Measurements from ENCODE around the gene KCNJ10. TPM values are rescaled to one million over a fixed set of nuclear protein-coding genes. Genes with fewer than 3 reads are reported as not detected.

The KCNJ10 gene
- total RNA-seq, 1 donor from 2014 or later = 0.27 TPM

- TF ChIP-seq CTCF (IDR thresholded peaks at IDR 0.05; ENCODE audit: insufficient read depth, low read depth, low read length) (no peak), EZH2 (IDR thresholded peaks at IDR 0.05; ENCODE audit: insufficient read depth, low read length) (no peak)
- Mint-ChIP-seq H3K27ac (ENCODE audit: unreplicated experiment) (no peak overlapping the region), H3K36me3 (ENCODE audit: low read depth, unreplicated experiment) (no peaks in the 10 kb centered on the region), H3K4me1 (ENCODE audit: low read depth, unreplicated experiment) (peaks cover 16% of the 10 kb centered on the region), H3K4me3 (ENCODE audit: unreplicated experiment) (no peak overlapping the region), H3K9me3 (ENCODE audit: unreplicated experiment) (no peaks in the 10 kb centered on the region), H3K27me3 (ENCODE audit: low read depth, unreplicated experiment) (peaks cover 30% of the 10 kb centered on the region)
- H3K4me3 ChIP-seq (ENCODE audit: insufficient read depth, low read depth, low read length) = no peak overlapping the region
- H3K9ac ChIP-seq (ENCODE audit: low read length) = no peak overlapping the region
- no peak for FAIRE-seq
- peaks cover 7% of the 10 kb centered on the region for H3K27me3 ChIP-seq (ENCODE audit: insufficient read depth, low read length)
- peaks cover 13% of the 10 kb centered on the region for H3K4me1 ChIP-seq (ENCODE audit: insufficient read depth, low read length)
- H3K9me3 ChIP-seq (ENCODE audit: insufficient read depth, low read depth, low read length) = no peaks in the 10 kb centered on the region
- no peak overlapping the region for H3K27ac ChIP-seq (ENCODE audit: low read depth, low read length)
- H4K20me1 ChIP-seq (ENCODE audit: insufficient read depth, low read length) = no peaks in the 10 kb centered on the region
- H3K79me2 ChIP-seq (ENCODE audit: insufficient read depth, low read length) = no peaks in the 10 kb centered on the region
- DNase-seq (ENCODE audit: low read depth) = no peak
- no peaks in the 10 kb centered on the region for H3K36me3 ChIP-seq (ENCODE audit: insufficient read depth, low read length)
- H2AFZ ChIP-seq (ENCODE audit: low read depth, low read length) = no peak overlapping the region
- no peak overlapping the region for H3K4me2 ChIP-seq (ENCODE audit: low read length)
These were observed 120.0 kb downstream of the KCNJ10 start for GRCh38 chr1:159949981-159950381.

- FAIRE-seq (no peak), DNase-seq (ENCODE audit: low read depth) (no peak)
- Mint-ChIP-seq H3K9me3 (ENCODE audit: unreplicated experiment) (no peaks in the 10 kb centered on the region), H3K4me1 (ENCODE audit: low read depth, unreplicated experiment) (peaks cover 15% of the 10 kb centered on the region), H3K4me3 (ENCODE audit: unreplicated experiment) (no peak overlapping the region), H3K27me3 (ENCODE audit: low read depth, unreplicated experiment) (peaks cover 38% of the 10 kb centered on the region), H3K27ac (ENCODE audit: unreplicated experiment) (no peak overlapping the region), H3K36me3 (ENCODE audit: low read depth, unreplicated experiment) (no peaks in the 10 kb centered on the region)
- H4K20me1 ChIP-seq (ENCODE audit: insufficient read depth, low read length) = no peaks in the 10 kb centered on the region
- peaks cover 13% of the 10 kb centered on the region for H3K27me3 ChIP-seq (ENCODE audit: insufficient read depth, low read length)
- H2AFZ ChIP-seq (ENCODE audit: low read depth, low read length) = no peak overlapping the region
- no peak overlapping the region for H3K27ac ChIP-seq (ENCODE audit: low read depth, low read length)
- no peak overlapping the region for H3K4me3 ChIP-seq (ENCODE audit: insufficient read depth, low read depth, low read length)
- peaks cover 17% of the 10 kb centered on the region for H3K4me1 ChIP-seq (ENCODE audit: insufficient read depth, low read length)
- H3K79me2 ChIP-seq (ENCODE audit: insufficient read depth, low read length) = no peaks in the 10 kb centered on the region
- TF ChIP-seq EZH2 (IDR thresholded peaks at IDR 0.05; ENCODE audit: insufficient read depth, low read length) = no peak
- TF ChIP-seq CTCF (IDR thresholded peaks at IDR 0.05; ENCODE audit: insufficient read depth, low read depth, low read length) = no peak
- no peaks in the 10 kb centered on the region for H3K36me3 ChIP-seq (ENCODE audit: insufficient read depth, low read length)
- H3K4me2 ChIP-seq (ENCODE audit: low read length) = no peak overlapping the region
- H3K9ac ChIP-seq (ENCODE audit: low read length) = no peak overlapping the region
- H3K9me3 ChIP-seq (ENCODE audit: insufficient read depth, low read depth, low read length) = no peaks in the 10 kb centered on the region
These were observed 120.8 kb downstream of the KCNJ10 start for GRCh38 chr1:159949123-159949522.

Other genes starting within 250 kb of the KCNJ10 start
- 1.7 and 3.6 TPM in 2 replicates for gene SLAMF8, start 243.3 kb downstream of the KCNJ10 start, total RNA-seq
- gene VSIG8, start 207.5 kb downstream of the KCNJ10 start, total RNA-seq = not detected in 2 replicates
- gene CFAP45, start 170.0 kb downstream of the KCNJ10 start, total RNA-seq = 3.2 and 4.3 TPM in 2 replicates
- 614 and 688 TPM in 2 replicates for gene TAGLN2, start 144.7 kb downstream of the KCNJ10 start, total RNA-seq
- 0.89 and 2.1 TPM in 2 replicates for gene IGSF9, start 124.5 kb downstream of the KCNJ10 start, total RNA-seq
- gene SLAMF9, start 115.9 kb downstream of the KCNJ10 start, total RNA-seq = 0.43 TPM in 1 of 2 replicates, not detected in the other
- gene PIGM, start 38.2 kb downstream of the KCNJ10 start, total RNA-seq = 7.0 and 7.8 TPM in 2 replicates
- not detected in 2 replicates for gene KCNJ9, start 11.4 kb upstream of the KCNJ10 start, total RNA-seq
- 42.8 and 45.8 TPM in 2 replicates for gene IGSF8, start 28.5 kb upstream of the KCNJ10 start, total RNA-seq
- gene ATP1A2, start 45.6 kb upstream of the KCNJ10 start, total RNA-seq = 2.5 and 3.5 TPM in 2 replicates
- gene ATP1A4, start 81.4 kb upstream of the KCNJ10 start, total RNA-seq = not detected in 2 replicates
- gene CASQ1, start 120.4 kb upstream of the KCNJ10 start, total RNA-seq = 1.7 and 2.1 TPM in 2 replicates
- 374 and 470 TPM in 2 replicates for gene PEA15, start 135.2 kb upstream of the KCNJ10 start, total RNA-seq
- 107 and 127 TPM in 2 replicates for gene DCAF8, start 192.4 kb upstream of the KCNJ10 start, total RNA-seq
- 59.2 and 64.2 TPM in 2 replicates for gene PEX19, start 215.0 kb upstream of the KCNJ10 start, total RNA-seq

Measured in astrocyte (in vitro differentiated cells and primary cell).